ENCODE results near the gene UNC13C.

DNA sequence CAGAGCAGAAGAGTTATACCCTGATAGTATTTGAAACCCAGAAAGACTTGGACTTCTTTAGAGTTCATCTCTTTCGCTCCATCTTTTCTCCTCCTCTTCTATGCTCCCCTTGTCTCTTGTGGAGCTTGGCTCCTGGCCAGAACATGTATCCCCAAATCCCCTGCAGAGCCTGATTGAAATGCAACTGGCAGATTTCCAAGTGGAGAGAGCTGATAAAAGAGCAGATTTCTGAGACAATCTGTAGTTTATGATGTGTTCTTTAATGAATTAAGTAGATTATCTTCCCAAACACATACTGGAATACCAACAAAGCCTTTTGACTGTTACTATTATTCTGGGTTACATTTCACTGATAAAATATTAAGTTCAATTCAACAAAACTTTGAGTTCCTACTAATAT is 33.4 kb downstream of the UNC13C start:
- TF ChIP-seq, protein P1, sequence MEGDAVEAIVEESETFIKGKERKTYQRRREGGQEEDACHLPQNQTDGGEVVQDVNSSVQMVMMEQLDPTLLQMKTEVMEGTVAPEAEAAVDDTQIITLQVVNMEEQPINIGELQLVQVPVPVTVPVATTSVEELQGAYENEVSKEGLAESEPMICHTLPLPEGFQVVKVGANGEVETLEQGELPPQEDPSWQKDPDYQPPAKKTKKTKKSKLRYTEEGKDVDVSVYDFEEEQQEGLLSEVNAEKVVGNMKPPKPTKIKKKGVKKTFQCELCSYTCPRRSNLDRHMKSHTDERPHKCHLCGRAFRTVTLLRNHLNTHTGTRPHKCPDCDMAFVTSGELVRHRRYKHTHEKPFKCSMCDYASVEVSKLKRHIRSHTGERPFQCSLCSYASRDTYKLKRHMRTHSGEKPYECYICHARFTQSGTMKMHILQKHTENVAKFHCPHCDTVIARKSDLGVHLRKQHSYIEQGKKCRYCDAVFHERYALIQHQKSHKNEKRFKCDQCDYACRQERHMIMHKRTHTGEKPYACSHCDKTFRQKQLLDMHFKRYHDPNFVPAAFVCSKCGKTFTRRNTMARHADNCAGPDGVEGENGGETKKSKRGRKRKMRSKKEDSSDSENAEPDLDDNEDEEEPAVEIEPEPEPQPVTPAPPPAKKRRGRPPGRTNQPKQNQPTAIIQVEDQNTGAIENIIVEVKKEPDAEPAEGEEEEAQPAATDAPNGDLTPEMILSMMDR (IDR thresholded peaks at IDR 0.05) = no peak
- TF ChIP-seq POLR2A (IDR thresholded peaks at IDR 0.05) = no peak
